HL-60/S4 (cell line): ENCODE results near the gene ERC2.

Experiments used
- in situ Hi-C: fragments of 300-500 bp; cut with MboI; formaldehyde crosslinking; loops from 2 replicates; pipeline ENCODE4 v1.14.3; 2022; ENCODE audit warnings: low sequenced_read_pairs

ERC2 gene

GRCh38 chr3:56132762-56133161 is 335.5 kb downstream of the ERC2 start:
- in situ Hi-C loops, result no loop called here

- in situ Hi-C loops, result no loop called here
Measured at GRCh38 chr3:56131974-56132590, 336.2 kb downstream of the ERC2 start.

DNA sequence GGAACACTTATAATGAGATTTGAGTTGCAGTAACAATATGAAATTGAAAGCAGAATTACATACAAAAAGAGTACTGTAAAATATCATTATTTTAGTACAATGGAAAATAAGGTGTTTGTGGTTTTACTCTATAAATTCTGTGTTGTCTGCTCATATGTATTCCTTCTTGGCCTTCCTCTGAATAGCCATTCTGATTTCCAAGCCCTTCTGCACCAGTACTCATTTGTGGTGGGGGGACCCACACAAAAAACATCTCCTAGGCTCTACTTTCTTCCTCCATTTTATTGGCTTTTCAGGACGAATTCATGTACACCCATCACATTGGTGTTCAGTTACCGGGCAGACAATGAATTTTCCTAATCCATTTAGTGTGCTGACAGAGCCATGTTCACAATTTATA is 338.2 kb downstream of the ERC2 start:
- in situ Hi-C loops, result no loop called here

DNA sequence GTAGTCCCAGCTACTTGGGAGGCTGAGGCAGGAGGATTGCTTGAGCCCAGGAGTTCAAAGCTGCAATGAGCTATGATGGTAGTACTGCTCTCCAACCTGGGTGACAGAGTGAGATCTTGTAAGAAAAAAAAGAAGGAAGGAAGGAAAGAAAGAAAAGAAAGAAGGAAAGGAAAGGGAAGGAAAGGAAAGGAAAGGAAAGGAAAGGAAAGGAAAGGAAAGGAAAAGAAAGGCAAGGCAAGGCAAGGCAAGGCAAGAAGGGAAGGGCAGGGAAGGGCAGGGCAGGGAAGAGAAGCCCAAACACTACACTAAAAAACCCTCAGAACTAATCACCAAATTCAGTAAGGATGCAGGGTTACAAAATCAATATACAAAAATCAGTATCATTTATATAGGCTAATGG is 341.6 kb downstream of the ERC2 start:
- in situ Hi-C loops, result no loop called here

- in situ Hi-C loops, result no loop called here
Measured at GRCh38 chr3:56125358-56126005, 342.8 kb downstream of the ERC2 start.

- in situ Hi-C loops, result no loop called here
Measured at GRCh38 chr3:56124546-56124945, 343.7 kb downstream of the ERC2 start.

DNA sequence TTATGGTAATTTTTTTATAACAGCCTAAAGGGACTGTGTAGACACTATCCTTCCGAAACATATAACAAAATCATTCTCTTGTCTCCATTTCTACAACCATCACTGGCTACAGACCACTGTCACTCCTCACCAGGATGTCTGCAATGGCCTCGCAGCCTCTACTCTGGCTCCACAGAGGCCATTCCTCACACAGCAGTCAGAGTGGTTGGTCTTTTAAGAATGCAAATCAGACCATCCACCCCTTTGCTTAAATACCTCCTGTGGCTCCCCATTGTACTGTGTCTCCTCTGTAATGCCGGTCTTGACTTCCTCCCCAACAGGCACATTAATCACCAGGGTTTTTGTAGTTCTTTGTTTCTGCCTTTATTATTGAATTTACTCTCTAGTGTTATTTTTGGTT is 344.8 kb downstream of the ERC2 start:
- in situ Hi-C loops, result no loop called here

GRCh38 chr3:56122911-56123310 is 345.4 kb downstream of the ERC2 start:
- in situ Hi-C loops, result no loop called here

- in situ Hi-C loops, result no loop called here
Measured at GRCh38 chr3:56121716-56122115, 346.6 kb downstream of the ERC2 start.

DNA sequence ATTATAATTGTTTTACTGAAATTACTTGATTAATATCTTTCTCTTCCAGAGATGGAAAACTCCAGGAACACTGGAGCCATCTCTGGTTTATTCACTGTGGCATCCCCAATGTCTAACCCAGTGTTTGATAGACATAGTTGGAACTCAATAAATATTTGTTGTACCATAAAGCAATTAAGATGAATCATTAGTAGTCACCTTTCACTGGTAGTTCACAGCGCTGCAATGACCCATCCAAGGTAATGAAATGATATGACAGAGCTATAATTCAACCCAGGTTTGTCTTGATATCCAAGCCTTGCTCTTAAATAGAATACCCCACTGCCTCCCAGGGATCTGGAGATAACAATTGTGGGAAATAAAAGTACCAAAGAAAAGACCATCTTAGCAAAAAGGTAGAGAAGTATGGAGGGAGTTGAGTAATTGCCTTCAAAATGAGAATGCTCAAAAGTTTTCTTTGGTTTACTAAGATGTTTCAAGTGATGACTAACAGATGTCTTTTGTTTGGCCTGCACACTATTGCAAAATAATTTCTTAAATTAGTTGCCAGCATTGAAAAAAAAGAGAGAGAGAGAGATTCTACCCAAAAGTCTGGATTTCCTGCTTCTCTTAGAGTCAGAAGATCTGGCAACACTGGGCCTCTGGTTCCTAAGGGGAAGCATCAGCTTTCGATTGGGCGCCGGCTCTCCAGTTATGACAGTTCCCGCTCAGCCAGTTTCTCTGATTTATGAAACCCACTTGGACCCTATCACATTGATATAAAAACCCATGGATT is 348.5 kb downstream of the ERC2 start:
- in situ Hi-C loops, result no loop called here

DNA sequence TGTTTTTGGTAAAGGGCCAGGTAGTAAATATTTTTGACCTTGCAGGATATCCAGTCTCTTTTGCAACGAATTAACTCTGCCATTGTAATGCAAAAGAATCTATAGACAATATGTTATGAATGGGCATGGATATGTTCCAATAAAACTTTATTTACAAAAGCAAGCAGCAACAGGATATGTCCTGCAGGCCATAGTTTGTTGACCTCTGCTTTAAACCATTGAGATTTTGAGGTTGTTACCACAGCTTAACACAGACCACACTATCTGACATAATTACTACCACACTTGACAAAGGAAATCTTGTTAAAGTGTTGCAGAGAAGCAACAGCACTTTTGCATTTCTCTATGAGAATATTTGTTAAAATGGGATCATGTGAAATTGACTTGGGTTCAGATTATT is 349.3 kb downstream of the ERC2 start:
- in situ Hi-C loops, result no loop called here

- in situ Hi-C loops, result no loop called here
Measured at GRCh38 chr3:56115698-56116097, 352.6 kb downstream of the ERC2 start.

- in situ Hi-C loops, result no loop called here
Measured at GRCh38 chr3:56115199-56115598, 353.1 kb downstream of the ERC2 start.

- in situ Hi-C loops, result no loop called here
Measured at GRCh38 chr3:56113908-56114307, 354.4 kb downstream of the ERC2 start.

DNA sequence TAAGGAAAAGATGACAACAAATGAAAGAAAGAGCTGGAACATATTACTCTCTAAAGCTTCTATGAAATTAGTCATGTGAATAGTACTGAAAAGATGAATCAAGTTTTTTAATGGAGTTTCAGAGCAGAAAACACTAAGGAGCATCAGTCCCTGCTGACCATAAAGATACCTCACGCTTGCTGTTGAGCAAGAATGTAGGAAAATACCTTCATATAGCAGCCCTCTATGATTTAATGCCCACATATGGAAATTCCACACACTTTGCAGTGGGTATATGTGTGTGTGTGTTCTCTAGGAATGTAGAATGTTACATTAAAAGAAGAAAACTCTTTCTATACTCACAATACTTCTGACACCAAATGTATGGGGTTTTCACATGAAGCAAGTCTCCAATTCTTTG is 355.0 kb downstream of the ERC2 start:
- in situ Hi-C loops, result no loop called here

- in situ Hi-C loops, result no loop called here
Measured at GRCh38 chr3:56111606-56112304, 356.5 kb downstream of the ERC2 start.

DNA sequence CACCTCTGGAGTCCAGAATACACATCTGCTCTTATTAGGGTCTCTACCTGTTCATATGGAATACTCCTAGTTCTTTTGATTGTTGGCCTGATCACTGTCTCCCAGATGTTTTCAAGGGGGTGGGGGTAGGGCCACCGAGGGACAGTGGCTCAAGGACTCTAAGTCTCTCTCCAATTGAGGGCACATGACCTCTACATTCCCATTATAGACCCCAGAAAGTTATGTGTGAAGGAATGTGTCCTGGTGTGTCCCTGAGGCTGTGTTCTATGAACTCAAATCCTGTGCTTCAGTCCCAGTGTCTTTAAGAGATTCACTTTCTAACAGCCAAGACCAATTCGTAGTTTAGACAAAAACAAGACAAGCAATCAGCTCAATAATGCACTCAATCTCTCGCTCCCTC is 357.4 kb downstream of the ERC2 start:
- in situ Hi-C loops, result no loop called here

- in situ Hi-C loops, result no loop called here
Measured at GRCh38 chr3:56107157-56107556, 361.1 kb downstream of the ERC2 start.

DNA sequence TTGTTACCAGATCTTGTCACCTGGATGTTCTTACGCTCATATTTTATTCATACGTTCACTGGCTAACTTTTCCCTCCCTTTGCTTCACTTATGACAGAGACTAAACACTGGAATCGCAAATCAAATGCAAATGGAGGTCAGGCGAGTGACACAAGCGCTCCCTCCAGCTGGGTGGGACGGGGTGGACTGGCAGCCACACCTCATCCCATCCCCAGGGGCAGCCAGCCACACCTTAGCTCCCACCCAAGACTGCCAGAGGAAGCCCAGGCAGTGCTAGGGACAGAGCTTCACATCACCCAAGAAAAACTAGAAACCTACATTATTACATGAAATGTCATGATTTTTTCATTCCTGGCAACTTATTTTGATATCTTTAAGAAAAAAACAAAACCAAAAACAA is 366.2 kb downstream of the ERC2 start:
- in situ Hi-C loops, result no loop called here

GRCh38 chr3:56101576-56101975 is 366.7 kb downstream of the ERC2 start:
- in situ Hi-C loops, result no loop called here

DNA sequence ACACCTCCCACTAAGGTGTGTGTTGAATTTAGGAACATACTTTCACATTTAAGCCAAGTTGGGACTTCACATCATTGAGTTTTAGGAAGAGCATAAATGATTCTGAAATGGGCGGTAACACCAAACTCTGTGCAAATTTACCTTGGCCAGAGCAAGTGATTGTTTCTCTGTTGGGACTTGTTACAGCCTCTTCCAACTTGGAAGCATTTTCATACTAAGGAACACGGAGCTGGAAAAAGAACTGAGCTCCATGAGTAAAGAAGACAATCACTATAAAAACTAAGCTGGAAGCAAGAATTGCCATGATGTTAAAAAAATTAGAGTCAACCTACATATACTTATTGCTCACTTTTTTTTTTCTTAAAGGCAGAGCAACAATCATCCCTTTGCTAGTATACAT is 371.3 kb downstream of the ERC2 start:
- in situ Hi-C loops, result no loop called here

DNA sequence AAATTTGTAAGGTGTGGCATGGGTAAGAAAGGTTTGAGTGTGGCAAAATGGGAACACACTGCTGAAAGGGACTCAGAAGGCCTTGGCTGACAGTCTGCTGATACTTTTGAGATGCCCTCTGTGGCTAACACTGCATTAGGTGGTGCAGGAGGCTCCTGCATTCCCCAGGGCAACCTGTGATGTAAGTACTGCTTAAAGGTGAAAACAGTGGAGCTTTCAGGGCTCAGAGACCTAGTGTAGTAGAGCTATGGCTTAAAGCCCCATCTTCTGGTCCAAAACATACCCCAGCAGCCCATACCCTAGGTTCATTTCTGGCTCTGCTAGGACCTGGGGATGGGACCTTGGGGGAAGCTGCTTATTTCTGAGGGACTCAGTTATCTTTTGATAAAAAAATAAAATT is 374.1 kb downstream of the ERC2 start:
- in situ Hi-C loops, result no loop called here
